Measurements from ENCODE around the gene CDH1.

DNA sequence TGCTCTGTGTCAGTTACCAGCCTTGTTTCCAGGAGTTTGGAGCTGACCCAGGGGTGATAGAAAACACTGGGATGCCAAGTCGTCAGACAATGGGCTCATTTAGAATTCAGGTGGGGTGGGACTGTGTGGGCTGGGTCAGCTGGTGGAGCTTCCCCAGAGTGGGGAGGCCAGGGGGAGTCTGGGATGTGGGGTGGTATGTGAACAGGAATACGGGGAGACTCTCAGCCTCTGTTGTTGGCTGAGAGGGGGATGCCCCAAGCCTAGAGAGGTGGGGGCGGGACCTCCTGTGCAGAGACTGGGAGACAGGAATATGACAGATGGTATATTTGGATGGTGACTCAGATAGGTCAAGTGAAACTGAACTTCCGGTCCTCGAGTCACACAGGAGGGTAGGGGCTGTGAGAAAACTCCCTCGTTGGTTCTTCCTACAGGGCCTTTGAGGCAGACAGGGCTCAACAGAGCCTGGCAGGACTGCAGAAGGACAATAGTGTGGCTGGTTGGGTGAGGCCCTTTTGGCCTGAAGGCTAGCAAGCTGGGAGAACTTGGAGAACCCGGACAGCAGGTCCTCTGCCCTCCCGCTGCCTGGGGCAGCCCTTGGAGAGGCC lies 23.7 kb downstream of the CDH1 start:
- TF ChIP-seq, protein P1, sequence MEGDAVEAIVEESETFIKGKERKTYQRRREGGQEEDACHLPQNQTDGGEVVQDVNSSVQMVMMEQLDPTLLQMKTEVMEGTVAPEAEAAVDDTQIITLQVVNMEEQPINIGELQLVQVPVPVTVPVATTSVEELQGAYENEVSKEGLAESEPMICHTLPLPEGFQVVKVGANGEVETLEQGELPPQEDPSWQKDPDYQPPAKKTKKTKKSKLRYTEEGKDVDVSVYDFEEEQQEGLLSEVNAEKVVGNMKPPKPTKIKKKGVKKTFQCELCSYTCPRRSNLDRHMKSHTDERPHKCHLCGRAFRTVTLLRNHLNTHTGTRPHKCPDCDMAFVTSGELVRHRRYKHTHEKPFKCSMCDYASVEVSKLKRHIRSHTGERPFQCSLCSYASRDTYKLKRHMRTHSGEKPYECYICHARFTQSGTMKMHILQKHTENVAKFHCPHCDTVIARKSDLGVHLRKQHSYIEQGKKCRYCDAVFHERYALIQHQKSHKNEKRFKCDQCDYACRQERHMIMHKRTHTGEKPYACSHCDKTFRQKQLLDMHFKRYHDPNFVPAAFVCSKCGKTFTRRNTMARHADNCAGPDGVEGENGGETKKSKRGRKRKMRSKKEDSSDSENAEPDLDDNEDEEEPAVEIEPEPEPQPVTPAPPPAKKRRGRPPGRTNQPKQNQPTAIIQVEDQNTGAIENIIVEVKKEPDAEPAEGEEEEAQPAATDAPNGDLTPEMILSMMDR (conservative IDR thresholded peaks at IDR 0.05; ENCODE audit: low read depth, low read length), result no peak
- TF ChIP-seq EZH2 (IDR thresholded peaks at IDR 0.05; ENCODE audit: low read length, unreplicated experiment), result no peak

Data from PC-3 (cell line).